GM12878 (cell line): ENCODE data around the gene UTS2R.

Source experiments
- ETV6 ChIP-seq, 2 experiments: fragments of 450-650 bp in 1 of 2; IDR thresholded peaks in 1 of 2; conservative IDR thresholded peaks in 1 of 2; 2 replicates each; pipeline ENCODE4 v1.6.1; 2014; ENCODE audit warnings: antibody characterized with exemption in 1 of 2, borderline replicate concordance in 1 of 2, low read depth in 1 of 2, mild to moderate bottlenecking in 1 of 2, moderate library complexity in 1 of 2
- EZH2 ChIP-seq: IDR thresholded peaks from 2 replicates; pipeline ENCODE4 v1.6.1; 2012; ENCODE audit warnings: low read depth, mild to moderate bottlenecking, control low read depth, inconsistent platforms, low read length, borderline replicate concordance; ENCODE audit not compliant: control insufficient read depth
- MTA2 ChIP-seq: fragments of 450-650 bp; IDR thresholded peaks from 2 replicates; pipeline ENCODE4 v1.6.1; 2016; ENCODE audit warnings: low read depth, mild to moderate bottlenecking, moderate library complexity
- POLR2AphosphoS5 ChIP-seq: IDR thresholded peaks from 2 replicates; pipeline ENCODE4 v1.6.1; 2011; ENCODE audit warnings: mild to moderate bottlenecking, low read length, inconsistent platforms
- YY1 ChIP-seq: IDR thresholded peaks from 2 replicates; pipeline ENCODE4 v1.6.1; 2011; ENCODE audit warnings: low read depth, mild to moderate bottlenecking, low read length
- TF ChIP-seq, protein P1 (sequence below): fragments of 450-650 bp; IDR thresholded peaks from 2 replicates; pipeline ENCODE4 v1.6.1; 2017; ENCODE audit warnings: mild to moderate bottlenecking, moderate library complexity
- TF ChIP-seq, protein P2 (sequence below), 3 experiments: IDR thresholded peaks in 2 of 3; conservative IDR thresholded peaks in 1 of 3; 2 replicates each; pipeline ENCODE4 v1.5.1; 2011; ENCODE audit warnings: low read depth in 3 of 3, low read length in 3 of 3, mild to moderate bottlenecking in 3 of 3, control low read depth in 2 of 3, moderate library complexity in 2 of 3, inconsistent platforms in 1 of 3, mixed read lengths in 1 of 3; ENCODE audit not compliant: control insufficient read depth in 2 of 3, insufficient read depth in 1 of 3; ENCODE audit errors: extremely low read depth in 1 of 3

DNA sequence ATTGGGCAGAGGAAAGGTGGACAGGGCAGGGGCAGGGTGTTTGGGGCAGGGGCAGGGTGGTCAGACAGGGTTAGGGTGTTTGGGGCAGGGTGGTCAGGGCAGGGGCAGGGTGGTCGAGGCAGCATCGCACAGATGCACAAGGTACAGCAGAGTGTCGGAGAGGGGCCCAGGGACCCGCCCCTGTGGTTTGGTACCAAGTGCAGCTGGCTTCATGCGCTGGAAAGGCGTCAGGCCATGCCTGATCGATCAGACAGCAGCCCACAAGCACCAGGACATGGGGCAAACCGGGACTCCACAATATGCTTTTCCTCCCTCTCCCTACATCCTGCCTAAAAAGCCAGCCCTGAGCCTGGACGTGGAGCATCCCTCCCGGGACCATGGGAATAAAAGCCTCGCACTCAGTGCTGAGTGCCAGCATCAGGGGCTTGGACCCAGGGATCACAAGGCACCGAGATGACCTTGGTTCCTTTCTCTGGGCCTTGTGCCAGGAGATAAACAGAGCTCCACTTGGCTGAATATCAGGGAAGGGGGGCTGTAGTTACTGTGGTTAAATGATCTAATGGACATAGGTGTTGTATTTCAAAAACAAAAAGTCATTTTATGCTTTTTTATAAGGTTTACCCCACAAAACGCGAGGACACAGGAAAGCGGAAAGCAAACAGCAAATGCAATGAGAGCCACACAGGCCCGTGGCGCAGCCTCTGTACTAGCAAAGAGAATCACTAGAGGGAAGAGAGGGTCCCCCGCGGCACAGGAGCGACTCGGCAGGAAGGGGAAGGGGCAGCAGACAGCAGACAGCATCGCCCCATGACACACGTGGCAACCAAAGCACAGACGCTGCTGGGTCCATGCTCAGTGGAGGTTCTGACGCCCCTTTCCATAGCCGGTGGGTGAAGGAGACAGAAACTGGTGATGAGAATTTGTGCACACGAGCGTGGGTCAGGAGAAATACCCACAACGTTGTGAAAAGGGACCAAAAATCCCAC lies 41.3 kb downstream of the UTS2R start:
- TF ChIP-seq, protein P1, sequence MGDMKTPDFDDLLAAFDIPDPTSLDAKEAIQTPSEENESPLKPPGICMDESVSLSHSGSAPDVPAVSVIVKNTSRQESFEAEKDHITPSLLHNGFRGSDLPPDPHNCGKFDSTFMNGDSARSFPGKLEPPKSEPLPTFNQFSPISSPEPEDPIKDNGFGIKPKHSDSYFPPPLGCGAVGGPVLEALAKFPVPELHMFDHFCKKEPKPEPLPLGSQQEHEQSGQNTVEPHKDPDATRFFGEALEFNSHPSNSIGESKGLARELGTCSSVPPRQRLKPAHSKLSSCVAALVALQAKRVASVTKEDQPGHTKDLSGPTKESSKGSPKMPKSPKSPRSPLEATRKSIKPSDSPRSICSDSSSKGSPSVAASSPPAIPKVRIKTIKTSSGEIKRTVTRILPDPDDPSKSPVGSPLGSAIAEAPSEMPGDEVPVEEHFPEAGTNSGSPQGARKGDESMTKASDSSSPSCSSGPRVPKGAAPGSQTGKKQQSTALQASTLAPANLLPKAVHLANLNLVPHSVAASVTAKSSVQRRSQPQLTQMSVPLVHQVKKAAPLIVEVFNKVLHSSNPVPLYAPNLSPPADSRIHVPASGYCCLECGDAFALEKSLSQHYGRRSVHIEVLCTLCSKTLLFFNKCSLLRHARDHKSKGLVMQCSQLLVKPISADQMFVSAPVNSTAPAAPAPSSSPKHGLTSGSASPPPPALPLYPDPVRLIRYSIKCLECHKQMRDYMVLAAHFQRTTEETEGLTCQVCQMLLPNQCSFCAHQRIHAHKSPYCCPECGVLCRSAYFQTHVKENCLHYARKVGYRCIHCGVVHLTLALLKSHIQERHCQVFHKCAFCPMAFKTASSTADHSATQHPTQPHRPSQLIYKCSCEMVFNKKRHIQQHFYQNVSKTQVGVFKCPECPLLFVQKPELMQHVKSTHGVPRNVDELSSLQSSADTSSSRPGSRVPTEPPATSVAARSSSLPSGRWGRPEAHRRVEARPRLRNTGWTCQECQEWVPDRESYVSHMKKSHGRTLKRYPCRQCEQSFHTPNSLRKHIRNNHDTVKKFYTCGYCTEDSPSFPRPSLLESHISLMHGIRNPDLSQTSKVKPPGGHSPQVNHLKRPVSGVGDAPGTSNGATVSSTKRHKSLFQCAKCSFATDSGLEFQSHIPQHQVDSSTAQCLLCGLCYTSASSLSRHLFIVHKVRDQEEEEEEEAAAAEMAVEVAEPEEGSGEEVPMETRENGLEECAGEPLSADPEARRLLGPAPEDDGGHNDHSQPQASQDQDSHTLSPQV, result no peak
- TF ChIP-seq POLR2AphosphoS5, result no peak
- no peak for TF ChIP-seq MTA2
- TF ChIP-seq EZH2, result no peak
- TF ChIP-seq ETV6 (conservative IDR thresholded peaks at IDR 0.05 in 1 of 2, IDR thresholded peaks at IDR 0.05 in 1 of 2; ENCODE audit: borderline replicate concordance in 1 of 2, low read depth in 1 of 2), result no peak
- no peak for TF ChIP-seq YY1
- TF ChIP-seq, protein P2, sequence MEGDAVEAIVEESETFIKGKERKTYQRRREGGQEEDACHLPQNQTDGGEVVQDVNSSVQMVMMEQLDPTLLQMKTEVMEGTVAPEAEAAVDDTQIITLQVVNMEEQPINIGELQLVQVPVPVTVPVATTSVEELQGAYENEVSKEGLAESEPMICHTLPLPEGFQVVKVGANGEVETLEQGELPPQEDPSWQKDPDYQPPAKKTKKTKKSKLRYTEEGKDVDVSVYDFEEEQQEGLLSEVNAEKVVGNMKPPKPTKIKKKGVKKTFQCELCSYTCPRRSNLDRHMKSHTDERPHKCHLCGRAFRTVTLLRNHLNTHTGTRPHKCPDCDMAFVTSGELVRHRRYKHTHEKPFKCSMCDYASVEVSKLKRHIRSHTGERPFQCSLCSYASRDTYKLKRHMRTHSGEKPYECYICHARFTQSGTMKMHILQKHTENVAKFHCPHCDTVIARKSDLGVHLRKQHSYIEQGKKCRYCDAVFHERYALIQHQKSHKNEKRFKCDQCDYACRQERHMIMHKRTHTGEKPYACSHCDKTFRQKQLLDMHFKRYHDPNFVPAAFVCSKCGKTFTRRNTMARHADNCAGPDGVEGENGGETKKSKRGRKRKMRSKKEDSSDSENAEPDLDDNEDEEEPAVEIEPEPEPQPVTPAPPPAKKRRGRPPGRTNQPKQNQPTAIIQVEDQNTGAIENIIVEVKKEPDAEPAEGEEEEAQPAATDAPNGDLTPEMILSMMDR (IDR thresholded peaks at IDR 0.05 in 2 of 3, conservative IDR thresholded peaks at IDR 0.05 in 1 of 3; ENCODE audit: control insufficient read depth in 2 of 3, extremely low read depth in 1 of 3, insufficient read depth in 1 of 3, low read depth in 3 of 3, low read length in 3 of 3), result no peak
